GF-D8 (cell line): ENCODE data around the gene KPRP.

ENCODE experiments used
- DNase-seq: peaks from one replicate; lab custom pipeline; 2025; lab: John Stamatoyannopoulos, UW

Gene KPRP

GRCh38 chr1:152757747-152758146 lies at the start of gene KPRP:
TSS of gene KPRP (plus strand) at chr1:152758025. CDS start at chr1:152759589, 1,564 bp downstream.
- no peak for DNase-seq

- DNase-seq: no peak
Observed at GRCh38 chr1:152718238-152718637, 39.6 kb upstream of the KPRP start.

- no peak for DNase-seq
Observed at GRCh38 chr1:152725261-152725660, 32.6 kb upstream of the KPRP start.

GRCh38 chr1:152728986-152729385 lies 28.8 kb upstream of the KPRP start:
- DNase-seq: no peak

- no peak for DNase-seq
Observed at GRCh38 chr1:152735648-152736047, 22.2 kb upstream of the KPRP start.

- DNase-seq: no peak
Observed at GRCh38 chr1:152737997-152738396, 19.8 kb upstream of the KPRP start.

- DNase-seq: no peak
Observed at GRCh38 chr1:152739841-152740240, 18.0 kb upstream of the KPRP start.

GRCh38 chr1:152741656-152742055 lies 16.2 kb upstream of the KPRP start:
- no peak for DNase-seq

- DNase-seq: no peak
Observed at GRCh38 chr1:152743371-152744145, 14.3 kb upstream of the KPRP start.

GRCh38 chr1:152745289-152745704 lies 12.5 kb upstream of the KPRP start:
- DNase-seq: no peak

- DNase-seq: no peak
Observed at GRCh38 chr1:152745765-152746444, 11.9 kb upstream of the KPRP start.

GRCh38 chr1:152747831-152748230 lies 10.0 kb upstream of the KPRP start:
- no peak for DNase-seq

- no peak for DNase-seq
Observed at GRCh38 chr1:152752225-152752624, 5.6 kb upstream of the KPRP start.

- DNase-seq: no peak
Observed at GRCh38 chr1:152753586-152753985, 4.2 kb upstream of the KPRP start.

GRCh38 chr1:152756872-152757271 lies 953 bp upstream of the KPRP start:
- DNase-seq: no peak

- no peak for DNase-seq
Observed at GRCh38 chr1:152758636-152759035, 811 bp downstream of the KPRP start.

GRCh38 chr1:152759453-152760173 lies 1.8 kb downstream of the KPRP start:
- no peak for DNase-seq

- DNase-seq: no peak
Observed at GRCh38 chr1:152760551-152761190, 2.8 kb downstream of the KPRP start.

GRCh38 chr1:152761609-152762213 lies 3.9 kb downstream of the KPRP start:
- DNase-seq: no peak

GRCh38 chr1:152768847-152769533 lies 11.2 kb downstream of the KPRP start:
- no peak for DNase-seq

GRCh38 chr1:152770411-152770810 lies 12.6 kb downstream of the KPRP start:
- no peak for DNase-seq
